Naive B cell (primary cell): ENCODE results near the gene TANC1. TPM values are rescaled to one million over a fixed set of nuclear protein-coding genes. Genes with fewer than 3 reads are reported as not detected.

Experiments
- ATAC-seq, 2 donors: fragments of 150-1000 bp; cut with Tn5 transposase; 2 replicates each; pipeline ENCODE4 v1.10.0; 2021; ENCODE audit warnings: low read depth in 2 of 2, mild to moderate bottlenecking in 2 of 2, moderate library complexity in 2 of 2
- DNase-seq: peaks from one replicate; pipeline ENCODE4 v3.0.0; 2022
- H3K27ac Mint-ChIP-seq, 6 donors: one replicate each; pipeline ENCODE4 v1.8.0; 2020 to 2022; ENCODE audit warnings: mild to moderate bottlenecking in 6 of 6, mixed read lengths in 6 of 6, moderate library complexity in 5 of 6, inconsistent platforms in 2 of 6
- H3K27me3 Mint-ChIP-seq, 3 donors: one replicate each; pipeline ENCODE4 v1.8.0; 2021 to 2022; ENCODE audit warnings: mixed read lengths in 3 of 3, mild to moderate bottlenecking in 1 of 3
- H3K36me3 Mint-ChIP-seq, 2 donors: one replicate each; pipeline ENCODE4 v1.8.0; 2020 to 2022; ENCODE audit warnings: mixed read lengths in 2 of 2, inconsistent platforms in 1 of 2, mild to moderate bottlenecking in 1 of 2
- H3K4me1 Mint-ChIP-seq, 3 donors: one replicate each; pipeline ENCODE4 v1.8.0; 2020 to 2022; ENCODE audit warnings: mixed read lengths in 3 of 3, inconsistent platforms in 1 of 3, mild to moderate bottlenecking in 1 of 3, moderate library complexity in 1 of 3
- H3K4me3 Mint-ChIP-seq, 8 donors: one replicate each; pipeline ENCODE4 v1.8.0; 2020 to 2022; ENCODE audit warnings: mild to moderate bottlenecking in 8 of 8, mixed read lengths in 8 of 8, moderate library complexity in 8 of 8, inconsistent platforms in 2 of 8
- H3K9me3 Mint-ChIP-seq, 7 donors: one replicate each; pipeline ENCODE4 v1.8.0; 2020 to 2022; ENCODE audit warnings: mixed read lengths in 7 of 7, mild to moderate bottlenecking in 5 of 7, inconsistent platforms in 2 of 7, moderate library complexity in 1 of 7
- polyA plus RNA-seq, 6 donors: library from polyadenylated mRNA; unstranded; fragments of 300-500 nt; fragmentation: Illumina TruSeq; gene quantifications; one replicate each; pipeline ENCODE4 v1.2.3, GENCODE V29; 2021; ENCODE audit warnings: low read depth in 6 of 6

Gene TANC1
- polyA plus RNA-seq, 6 donors from 2014 or later: 0.05 to 0.16 (median 0.09) TPM; not detected in 2

GRCh38 chr2:159214325-159214865 is 246.0 kb downstream of the TANC1 start:
- ATAC-seq: no peak
- Mint-ChIP-seq H3K4me3 (no peak overlapping the region), H3K27ac (peak overlapping the region in 1 of 6 donors; percentile 11), H3K36me3 (no peaks in the 10 kb centered on the region), H3K9me3 (no peaks in the 10 kb centered on the region), H3K27me3 (peaks cover 0 to 3% (median 0%) of the 10 kb centered on the region in 3 donors), H3K4me1 (peaks cover 7 to 10% (median 9%) of the 10 kb centered on the region in 3 donors)
- DNase-seq: no peak

DNA sequence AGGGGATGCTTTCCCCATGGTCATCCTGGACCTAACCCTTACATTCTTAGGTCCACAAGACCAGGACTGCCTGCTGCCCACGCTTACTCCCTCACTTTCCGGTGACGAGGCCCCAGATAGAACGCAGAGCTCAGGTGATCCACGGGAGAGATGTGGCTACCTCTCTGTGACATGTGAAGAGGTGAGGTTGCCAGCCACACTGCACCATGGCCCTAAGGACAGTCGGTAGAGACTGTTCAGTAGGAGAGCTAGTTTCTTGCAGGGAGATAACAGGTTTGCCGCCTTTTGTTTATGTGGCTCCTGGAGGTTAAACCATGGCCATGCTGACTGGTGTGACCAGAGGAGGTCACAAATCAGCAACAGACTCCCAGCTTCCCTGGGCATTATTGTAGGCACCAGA is 246.7 kb downstream of the TANC1 start:
- peak overlapping the region in 1 of 6 donors; percentile 7 for H3K27ac Mint-ChIP-seq
- DNase-seq (no peak), ATAC-seq (no peak)
- H3K4me3 Mint-ChIP-seq: no peak overlapping the region
- H3K36me3 Mint-ChIP-seq: no peaks in the 10 kb centered on the region
- H3K9me3 Mint-ChIP-seq: no peaks in the 10 kb centered on the region
- peaks cover 1 to 3% (median 2%) of the 10 kb centered on the region in 3 donors for H3K4me1 Mint-ChIP-seq
- peaks cover 0 to 3% (median 0%) of the 10 kb centered on the region in 3 donors for H3K27me3 Mint-ChIP-seq

- no peak overlapping the region for H3K27ac Mint-ChIP-seq
- no peaks in the 10 kb centered on the region for H3K4me1 Mint-ChIP-seq
- no peaks in the 10 kb centered on the region for H3K36me3 Mint-ChIP-seq
- ATAC-seq (no peak), DNase-seq (no peak)
- peaks cover 0 to 7% (median 3%) of the 10 kb centered on the region in 3 donors for H3K27me3 Mint-ChIP-seq
- no peak overlapping the region for H3K4me3 Mint-ChIP-seq
- H3K9me3 Mint-ChIP-seq: no peaks in the 10 kb centered on the region
Observed at GRCh38 chr2:159217676-159218075, 249.2 kb downstream of the TANC1 start.

GRCh38 chr2:159218389-159218788 is 249.9 kb downstream of the TANC1 start:
- no peaks in the 10 kb centered on the region for H3K9me3 Mint-ChIP-seq
- no peaks in the 10 kb centered on the region for H3K4me1 Mint-ChIP-seq
- DNase-seq (no peak), ATAC-seq (no peak)
- peaks cover 0 to 7% (median 3%) of the 10 kb centered on the region in 3 donors for H3K27me3 Mint-ChIP-seq
- H3K36me3 Mint-ChIP-seq: no peaks in the 10 kb centered on the region
- H3K27ac Mint-ChIP-seq: no peak overlapping the region
- H3K4me3 Mint-ChIP-seq: no peak overlapping the region

DNA sequence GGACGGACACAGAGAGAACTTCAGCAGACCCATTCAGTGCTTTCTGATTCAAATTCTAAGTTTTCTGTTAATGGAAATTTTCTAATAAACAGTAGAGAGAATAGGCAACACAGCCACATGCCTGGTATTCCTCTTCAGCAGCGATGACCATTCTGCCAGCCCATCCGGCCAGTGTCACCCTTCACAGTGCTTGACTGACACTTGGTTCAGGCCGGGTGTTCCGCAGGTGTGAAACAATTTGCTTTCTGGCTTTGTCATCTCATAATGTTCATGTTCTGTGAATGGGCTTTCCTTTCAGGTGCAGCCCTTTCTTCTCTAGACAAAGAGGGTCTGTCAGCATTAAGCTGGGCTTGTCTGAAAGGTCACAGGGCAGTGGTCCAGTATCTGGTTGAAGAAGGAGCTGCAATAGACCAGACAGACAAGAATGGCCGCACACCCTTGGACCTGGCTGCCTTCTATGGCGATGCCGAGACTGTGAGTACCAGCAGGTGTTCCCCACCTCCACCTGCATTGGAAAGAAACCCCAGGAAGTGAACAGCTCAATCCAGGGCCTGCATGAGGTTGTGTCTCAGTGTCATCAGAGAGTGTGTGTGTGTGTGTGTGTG is 251.1 kb downstream of the TANC1 start:
- Mint-ChIP-seq H3K4me3 (no peak overlapping the region), H3K4me1 (no peaks in the 10 kb centered on the region), H3K9me3 (no peaks in the 10 kb centered on the region), H3K27ac (no peak overlapping the region), H3K27me3 (peaks cover 0 to 7% (median 3%) of the 10 kb centered on the region in 3 donors), H3K36me3 (no peaks in the 10 kb centered on the region)
- no peak for DNase-seq
- no peak for ATAC-seq

DNA sequence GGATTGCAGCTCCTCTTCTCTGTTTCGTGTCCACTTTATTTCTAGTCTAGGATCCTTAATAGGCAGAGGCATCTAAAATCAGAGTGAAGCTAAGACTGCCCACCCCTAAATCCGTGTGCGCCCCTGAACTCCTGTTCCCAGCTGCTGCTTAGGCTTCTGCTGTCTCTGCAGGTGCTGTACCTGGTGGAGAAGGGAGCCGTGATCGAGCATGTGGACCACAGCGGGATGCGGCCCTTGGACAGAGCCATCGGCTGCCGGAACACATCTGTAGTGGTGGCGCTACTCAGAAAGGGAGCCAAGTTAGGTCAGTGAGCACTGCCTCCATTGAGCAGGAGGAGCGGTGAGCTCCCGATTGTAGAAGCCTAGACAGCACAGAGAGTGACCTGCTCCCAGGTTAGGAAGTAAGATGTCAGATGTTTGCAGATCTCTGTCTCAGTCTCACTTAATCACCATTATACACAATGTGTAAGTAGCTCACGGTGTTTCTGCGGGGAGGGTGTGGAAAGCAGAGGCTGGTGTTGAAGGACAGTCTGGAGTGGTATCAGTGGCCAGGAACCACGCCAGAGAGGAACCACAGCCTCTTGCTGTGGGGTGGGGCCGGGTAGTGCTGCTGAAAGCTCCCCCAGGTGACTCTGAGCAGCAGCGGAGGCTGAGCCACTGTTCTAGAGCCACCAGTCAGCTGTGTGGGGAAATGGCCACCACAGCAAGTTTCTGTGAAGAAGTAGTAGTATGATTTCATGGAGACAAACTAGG is 255.8 kb downstream of the TANC1 start:
- Mint-ChIP-seq H3K4me3 (no peak overlapping the region), H3K9me3 (no peaks in the 10 kb centered on the region), H3K36me3 (no peaks in the 10 kb centered on the region), H3K27ac (no peak overlapping the region), H3K27me3 (peaks cover 0 to 7% (median 0%) of the 10 kb centered on the region in 3 donors), H3K4me1 (no peaks in the 10 kb centered on the region)
- DNase-seq: no peak
- no peak for ATAC-seq

DNA sequence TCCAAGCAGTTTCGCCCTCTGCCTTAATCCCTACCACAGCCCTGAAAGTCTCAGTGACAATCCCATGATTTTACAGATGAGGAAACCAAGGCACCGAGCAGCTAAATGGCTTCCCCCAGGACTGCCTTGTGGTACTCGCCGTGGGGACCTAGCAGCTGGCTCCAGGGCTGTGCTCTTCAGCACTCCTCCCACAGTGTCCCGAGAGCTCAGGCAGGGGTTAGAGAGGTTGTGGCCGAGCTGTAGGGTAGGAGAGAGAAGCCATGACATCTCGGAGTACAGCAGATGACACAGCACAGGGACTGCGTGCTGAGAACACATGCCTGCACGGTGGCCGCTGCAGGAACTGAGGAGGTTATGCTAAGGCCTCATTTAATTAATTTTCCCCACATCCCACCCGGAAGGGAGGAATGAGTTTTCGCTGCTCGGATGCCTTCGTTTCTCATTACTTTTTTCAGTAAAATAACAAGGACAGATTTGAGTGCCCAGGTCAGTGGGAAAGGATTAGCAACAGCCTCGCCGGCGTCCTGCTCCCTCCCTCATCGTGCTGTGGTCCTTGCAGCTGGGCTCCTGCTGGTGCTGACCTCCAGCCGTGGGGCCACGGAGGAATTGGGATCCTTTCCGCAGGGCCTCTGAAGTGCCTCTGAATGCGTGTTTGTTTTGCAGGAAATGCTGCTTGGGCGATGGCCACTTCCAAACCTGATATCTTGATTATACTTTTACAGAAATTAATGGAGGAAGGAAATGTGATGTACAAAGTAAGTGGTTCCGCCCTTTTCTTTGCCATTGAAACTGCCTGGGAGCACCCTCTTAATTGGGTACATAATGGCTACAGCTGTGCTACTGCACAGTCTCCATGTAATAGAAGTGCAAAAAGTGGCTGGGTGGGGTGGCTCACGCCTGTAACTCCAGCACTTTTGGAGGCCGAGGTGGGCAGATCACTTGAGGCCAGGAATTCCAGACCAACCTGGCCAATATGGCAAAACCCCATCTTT is 256.9 kb downstream of the TANC1 start:
- H3K36me3 Mint-ChIP-seq: no peaks in the 10 kb centered on the region
- DNase-seq: no peak
- H3K4me3 Mint-ChIP-seq: no peak overlapping the region
- no peak overlapping the region for H3K27ac Mint-ChIP-seq
- peaks cover 0 to 7% (median 0%) of the 10 kb centered on the region in 3 donors for H3K27me3 Mint-ChIP-seq
- ATAC-seq: no peak
- no peaks in the 10 kb centered on the region for H3K9me3 Mint-ChIP-seq
- no peaks in the 10 kb centered on the region for H3K4me1 Mint-ChIP-seq

DNA sequence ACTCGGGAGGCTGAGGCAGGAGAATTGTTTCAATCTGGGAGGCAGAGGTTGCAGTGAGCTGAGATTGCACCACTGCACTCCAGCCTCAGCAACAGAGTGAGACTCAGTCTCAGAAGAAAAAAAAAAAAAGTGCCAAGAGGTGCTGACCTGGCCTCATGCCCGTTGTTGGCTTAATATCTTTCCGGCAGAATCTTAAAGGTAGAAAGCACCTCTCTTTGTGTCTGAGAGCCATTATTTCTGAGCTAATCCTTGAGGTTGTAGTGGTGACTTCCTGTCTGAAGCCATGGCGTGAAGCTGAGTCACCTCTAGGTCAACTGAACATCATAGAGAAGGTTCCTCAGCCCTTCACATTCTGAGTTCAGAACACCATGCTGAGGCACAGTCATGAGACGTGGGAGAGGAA is 257.6 kb downstream of the TANC1 start:
- Mint-ChIP-seq H3K9me3 (no peaks in the 10 kb centered on the region), H3K36me3 (no peaks in the 10 kb centered on the region), H3K4me1 (no peaks in the 10 kb centered on the region), H3K27me3 (peaks cover 0 to 7% (median 0%) of the 10 kb centered on the region in 3 donors), H3K4me3 (no peak overlapping the region), H3K27ac (peak overlapping the region in 1 of 6 donors; percentile 74)
- no peak for ATAC-seq
- no peak for DNase-seq

DNA sequence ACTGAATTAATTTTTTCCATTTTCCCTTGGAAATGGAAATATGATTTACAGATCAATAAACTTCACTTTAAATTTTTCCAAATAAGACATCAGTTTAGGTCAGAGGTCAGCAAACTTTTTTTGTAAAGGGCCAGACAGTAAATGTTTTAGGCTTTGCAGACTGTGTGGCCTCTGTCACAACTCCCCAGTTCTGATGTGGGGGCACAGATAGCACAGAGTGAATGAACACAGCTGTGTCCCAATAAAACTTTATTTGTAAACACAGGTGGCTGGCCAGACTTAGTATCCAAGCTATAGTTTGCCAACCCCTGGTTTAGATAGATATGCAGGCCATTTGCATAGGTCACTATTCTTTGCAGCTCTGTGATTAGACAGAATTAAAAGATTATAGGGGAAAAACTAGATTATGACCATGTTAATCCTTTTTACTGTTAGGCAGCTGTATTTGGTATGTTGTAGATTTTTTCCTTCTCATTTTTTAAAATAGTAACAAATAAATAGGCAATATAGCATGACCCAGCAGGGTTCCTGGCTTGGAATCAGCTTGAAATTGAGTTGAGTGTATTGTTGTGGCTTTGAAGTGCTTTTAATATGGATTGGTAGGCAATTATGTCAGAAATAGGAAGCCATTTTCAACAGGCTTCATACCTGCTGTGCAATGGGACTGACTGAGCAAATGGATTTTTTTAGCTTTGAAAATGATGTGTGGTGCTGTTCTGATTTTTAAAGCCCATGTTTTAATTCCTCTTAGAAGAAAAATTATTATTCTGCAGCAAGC is 258.4 kb downstream of the TANC1 start:
- Mint-ChIP-seq H3K36me3 (no peaks in the 10 kb centered on the region), H3K27ac (no peak overlapping the region), H3K9me3 (no peaks in the 10 kb centered on the region), H3K4me1 (no peaks in the 10 kb centered on the region), H3K4me3 (no peak overlapping the region), H3K27me3 (no peaks in the 10 kb centered on the region)
- DNase-seq: no peak
- no peak for ATAC-seq

- peak overlapping the region in 1 of 6 donors; percentile 22 for H3K27ac Mint-ChIP-seq
- no peaks in the 10 kb centered on the region for H3K27me3 Mint-ChIP-seq
- H3K4me1 Mint-ChIP-seq: no peaks in the 10 kb centered on the region
- H3K36me3 Mint-ChIP-seq: no peaks in the 10 kb centered on the region
- no peak for DNase-seq
- H3K9me3 Mint-ChIP-seq: no peaks in the 10 kb centered on the region
- H3K4me3 Mint-ChIP-seq: no peak overlapping the region
- no peak for ATAC-seq
Observed at GRCh38 chr2:159227467-159227866, 259.0 kb downstream of the TANC1 start.

DNA sequence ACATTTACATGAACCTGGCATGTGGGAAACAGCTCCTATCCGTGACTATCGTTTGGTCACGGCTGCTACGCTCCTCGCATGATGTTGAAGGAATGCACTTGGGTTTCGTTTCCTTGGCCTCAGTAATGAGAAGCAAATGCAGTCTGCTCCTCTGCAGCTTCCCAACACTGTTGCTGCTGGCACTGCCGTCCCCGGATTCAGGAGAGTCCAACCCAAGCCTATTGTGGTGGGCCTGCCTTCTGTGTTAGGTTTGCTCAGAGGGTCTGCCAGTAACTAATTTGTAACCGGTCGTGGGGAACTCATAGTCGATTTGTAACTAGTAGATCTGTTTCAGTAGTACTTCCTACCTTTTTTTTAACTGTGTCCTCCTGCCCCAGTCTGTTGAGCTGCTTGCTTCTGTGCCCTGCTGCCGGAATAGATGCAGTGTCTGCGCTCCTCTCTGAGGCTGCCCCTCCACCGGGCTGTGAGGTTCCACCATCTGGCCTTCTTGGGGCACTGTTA is 259.7 kb downstream of the TANC1 start:
- Mint-ChIP-seq H3K9me3 (no peaks in the 10 kb centered on the region), H3K27ac (peak overlapping the region in 5 of 6 donors; percentile 50 to 89 (median 70)), H3K27me3 (no peaks in the 10 kb centered on the region), H3K4me1 (no peaks in the 10 kb centered on the region), H3K36me3 (peaks cover 0 to 3% of the 10 kb centered on the region in 2 donors), H3K4me3 (no peak overlapping the region)
- DNase-seq (no peak), ATAC-seq (no peak)

GRCh38 chr2:159229476-159230144 is 261.2 kb downstream of the TANC1 start:
- peaks cover 0 to 6% of the 10 kb centered on the region in 2 donors for H3K36me3 Mint-ChIP-seq
- peak overlapping the region in 2 of 6 donors; percentile 12 to 51 for H3K27ac Mint-ChIP-seq
- H3K4me3 Mint-ChIP-seq: no peak overlapping the region
- no peak for ATAC-seq
- DNase-seq: no peak
- no peaks in the 10 kb centered on the region for H3K4me1 Mint-ChIP-seq
- H3K27me3 Mint-ChIP-seq: no peaks in the 10 kb centered on the region
- no peaks in the 10 kb centered on the region for H3K9me3 Mint-ChIP-seq
